Uterus (tissue), 2 donors: ENCODE results near the gene LPGAT1.

Experiments
- POLR2A ChIP-seq, 2 donors: fragments of 450-650 bp; IDR thresholded peaks; one replicate each; pipeline ENCODE4 v1.6.1; 2016; ENCODE audit warnings: antibody characterized with exemption in 2 of 2, mild to moderate bottlenecking in 1 of 2, moderate library complexity in 1 of 2
- TF ChIP-seq, protein P1 (sequence below), 4 experiments: fragments of 200-600 bp in 2 of 4; fragments of 450-650 bp in 2 of 4; sonication (generic) in 2 of 4; IDR thresholded peaks; one replicate each; pipeline ENCODE4 v1.5.1; 2016 to 2019; ENCODE audit warnings: antibody characterized with exemption in 4 of 4, mild to moderate bottlenecking in 2 of 4, moderate library complexity in 1 of 4

DNA sequence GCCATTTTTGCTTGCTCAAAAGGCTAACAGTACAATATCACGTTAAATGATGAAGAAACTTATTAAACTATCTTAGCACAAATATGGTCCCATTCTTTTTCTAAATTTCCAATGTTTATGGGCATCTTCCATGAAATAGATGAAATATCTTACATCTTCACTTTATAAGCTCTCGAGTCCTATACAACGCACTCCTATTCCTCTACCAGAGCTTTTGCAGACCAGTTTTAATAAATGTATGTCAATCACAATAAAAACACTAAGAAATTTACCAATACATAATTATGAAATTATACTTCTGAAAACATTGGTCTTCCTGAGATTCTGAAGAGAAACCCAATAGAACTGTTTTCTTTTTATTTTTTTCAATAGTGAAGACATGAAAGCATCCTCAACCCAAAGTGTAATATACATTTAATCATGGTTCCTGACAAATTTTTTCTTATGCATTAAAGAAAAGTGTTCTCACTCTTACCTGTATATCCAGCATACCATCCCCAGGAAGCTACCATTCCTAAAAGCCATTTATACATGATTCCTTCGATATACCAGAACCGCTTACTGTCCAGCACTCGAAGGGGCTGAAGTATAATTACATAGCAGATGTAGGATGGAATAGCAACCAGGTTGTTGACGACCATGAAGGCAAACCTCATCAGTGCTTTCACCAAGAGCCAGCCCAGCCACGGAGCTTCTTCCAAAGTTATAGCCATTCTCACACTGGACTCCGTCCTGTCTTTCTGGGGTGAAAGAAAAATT lies 1.8 kb downstream of the LPGAT1 start:
- TF ChIP-seq, protein P1, sequence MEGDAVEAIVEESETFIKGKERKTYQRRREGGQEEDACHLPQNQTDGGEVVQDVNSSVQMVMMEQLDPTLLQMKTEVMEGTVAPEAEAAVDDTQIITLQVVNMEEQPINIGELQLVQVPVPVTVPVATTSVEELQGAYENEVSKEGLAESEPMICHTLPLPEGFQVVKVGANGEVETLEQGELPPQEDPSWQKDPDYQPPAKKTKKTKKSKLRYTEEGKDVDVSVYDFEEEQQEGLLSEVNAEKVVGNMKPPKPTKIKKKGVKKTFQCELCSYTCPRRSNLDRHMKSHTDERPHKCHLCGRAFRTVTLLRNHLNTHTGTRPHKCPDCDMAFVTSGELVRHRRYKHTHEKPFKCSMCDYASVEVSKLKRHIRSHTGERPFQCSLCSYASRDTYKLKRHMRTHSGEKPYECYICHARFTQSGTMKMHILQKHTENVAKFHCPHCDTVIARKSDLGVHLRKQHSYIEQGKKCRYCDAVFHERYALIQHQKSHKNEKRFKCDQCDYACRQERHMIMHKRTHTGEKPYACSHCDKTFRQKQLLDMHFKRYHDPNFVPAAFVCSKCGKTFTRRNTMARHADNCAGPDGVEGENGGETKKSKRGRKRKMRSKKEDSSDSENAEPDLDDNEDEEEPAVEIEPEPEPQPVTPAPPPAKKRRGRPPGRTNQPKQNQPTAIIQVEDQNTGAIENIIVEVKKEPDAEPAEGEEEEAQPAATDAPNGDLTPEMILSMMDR (IDR thresholded peaks at IDR 0.05), result no peak
- TF ChIP-seq POLR2A (IDR thresholded peaks at IDR 0.05), result no peak
